Gastroesophageal sphincter (tissue), 4 donors: ENCODE data around the gene FAM78B. TPM values are rescaled to one million over a fixed set of nuclear protein-coding genes. Genes with fewer than 3 reads are reported as not detected.
A peak's percentile ranks its signal among the peaks of the same experiment; 100 is the strongest.

ENCODE experiments used
- ATAC-seq: fragments of 150-250 bp; one replicate; pipeline ENCODE4 v1.9.1; 2016; ENCODE audit warnings: mild to moderate bottlenecking, moderate library complexity
- H3K27ac ChIP-seq, 4 donors: fragments of 200-600 bp; sonication (generic) in 3 of 4; 1 replicate in 3 of 4; 2 replicates in 1 of 4; pipeline ENCODE4 v1.5.1; 2016 to 2019
- H3K27me3 ChIP-seq: fragments of 200-600 bp; sonication (generic); one replicate; pipeline ENCODE4 v1.5.1; 2019
- H3K36me3 ChIP-seq, 2 donors: fragments of 200-600 bp; sonication (generic); one replicate each; pipeline ENCODE4 v1.5.1; 2019; ENCODE audit warnings: control low read depth in 1 of 2
- H3K4me1 ChIP-seq, 3 donors: fragments of 200-600 bp; sonication (generic); 1 replicate in 2 of 3; 2 replicates in 1 of 3; pipeline ENCODE4 v1.5.1; 2016 to 2019; ENCODE audit warnings: control low read depth in 2 of 3
- H3K4me3 ChIP-seq, 2 donors: fragments of 200-600 bp; sonication (generic); one replicate each; pipeline ENCODE4 v1.5.1; 2019; ENCODE audit warnings: mild to moderate bottlenecking in 1 of 2, moderate library complexity in 1 of 2
- H3K9me3 ChIP-seq, 3 donors: fragments of 200-600 bp; sonication (generic); one replicate each; pipeline ENCODE4 v1.5.1; 2017 to 2019; ENCODE audit warnings: control low read depth in 2 of 3
- CTCF ChIP-seq, 4 experiments: fragments of 200-600 bp in 2 of 4; fragments of 450-650 bp in 2 of 4; sonication (generic) in 1 of 4; IDR thresholded peaks; one replicate each; pipeline ENCODE4 v1.5.1; 2017 to 2019; ENCODE audit warnings: antibody characterized with exemption in 4 of 4, mild to moderate bottlenecking in 2 of 4, moderate library complexity in 2 of 4
- EP300 ChIP-seq: sonication (generic); formaldehyde crosslinking; IDR thresholded peaks from one replicate; pipeline ENCODE4 v1.6.1; 2017; ENCODE audit warnings: antibody characterized with exemption, mild to moderate bottlenecking
- POLR2A ChIP-seq, 2 donors: fragments of 450-650 bp; IDR thresholded peaks; one replicate each; pipeline ENCODE4 v1.6.1; 2017; ENCODE audit warnings: antibody characterized with exemption in 2 of 2, mild to moderate bottlenecking in 2 of 2, moderate library complexity in 1 of 2
- POLR2AphosphoS5 ChIP-seq: sonication (generic); formaldehyde crosslinking; IDR thresholded peaks from one replicate; pipeline ENCODE4 v1.6.1; 2017; ENCODE audit warnings: antibody characterized with exemption
- WGBS, 2 donors: methylation state at CpG; one replicate each; pipeline ENCODE4 v1.1.5; 2018; ENCODE audit warnings: low coverage in 1 of 2; 5-methylcytosine and 5-hydroxymethylcytosine counted together
- total RNA-seq, 4 donors: library from RNA; depleted of rRNA; stranded (reverse); fragments of >200 nt; gene quantifications; one replicate each; pipeline ENCODE4 v1.1.0, GENCODE V29; 2016

Gene FAM78B
- total RNA-seq, 4 donors from 2014 or later = 0.82 to 2.1 (median 1.2) TPM

- TF ChIP-seq POLR2A (IDR thresholded peaks at IDR 0.05) (no peak), CTCF (IDR thresholded peaks at IDR 0.05) (no peak), POLR2AphosphoS5 (no peak), EP300 (no peak)
- H3K27ac ChIP-seq = no peak overlapping the region
- no peaks in the 10 kb centered on the region for H3K36me3 ChIP-seq
- peak; percentile 25 for ATAC-seq
- no peaks in the 10 kb centered on the region for H3K9me3 ChIP-seq
- H3K4me1 ChIP-seq = peaks cover 0 to 5% (median 0%) of the 10 kb centered on the region in 3 donors
- H3K4me3 ChIP-seq = no peak overlapping the region
- 38 to 44% methylated on average over 2 to 3 of the region's 4 CpGs for WGBS, 2 donors
- no peaks in the 10 kb centered on the region for H3K27me3 ChIP-seq
Observed at GRCh38 chr1:166064313-166064926, 102.4 kb downstream of the FAM78B start.

DNA sequence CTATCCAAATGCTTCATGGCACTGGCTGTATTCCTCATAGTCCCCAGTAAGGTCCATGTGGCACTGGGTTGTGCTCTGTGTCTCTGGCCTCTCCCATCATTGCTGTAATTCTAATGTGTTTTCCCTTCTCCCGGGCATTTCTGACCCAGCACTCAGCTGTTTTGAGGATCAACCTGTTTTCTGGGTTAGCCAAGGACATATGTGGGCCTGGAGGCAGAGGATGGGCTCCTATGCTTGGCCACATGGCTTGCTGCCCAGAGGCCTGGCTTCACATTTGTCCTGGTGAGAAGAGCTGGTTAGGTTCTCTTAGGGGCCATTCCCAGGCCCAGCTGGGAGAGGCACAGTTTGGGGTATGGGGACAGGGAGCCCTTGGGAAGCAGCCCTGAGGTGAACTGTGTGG is 103.1 kb downstream of the FAM78B start:
- no peak overlapping the region for H3K27ac ChIP-seq
- 100% methylated on average over 1 of the region's 1 CpG; no CpG with 5 or more reads in 1 of the 2 donors for WGBS, 2 donors
- H3K36me3 ChIP-seq = no peaks in the 10 kb centered on the region
- no peak for TF ChIP-seq POLR2AphosphoS5
- TF ChIP-seq CTCF (IDR thresholded peaks at IDR 0.05) = no peak
- no peak for TF ChIP-seq EP300
- TF ChIP-seq POLR2A (IDR thresholded peaks at IDR 0.05) = no peak
- peaks cover 0 to 5% (median 0%) of the 10 kb centered on the region in 3 donors for H3K4me1 ChIP-seq
- H3K27me3 ChIP-seq = no peaks in the 10 kb centered on the region
- no peak for ATAC-seq
- H3K4me3 ChIP-seq = no peak overlapping the region
- H3K9me3 ChIP-seq = no peaks in the 10 kb centered on the region

DNA sequence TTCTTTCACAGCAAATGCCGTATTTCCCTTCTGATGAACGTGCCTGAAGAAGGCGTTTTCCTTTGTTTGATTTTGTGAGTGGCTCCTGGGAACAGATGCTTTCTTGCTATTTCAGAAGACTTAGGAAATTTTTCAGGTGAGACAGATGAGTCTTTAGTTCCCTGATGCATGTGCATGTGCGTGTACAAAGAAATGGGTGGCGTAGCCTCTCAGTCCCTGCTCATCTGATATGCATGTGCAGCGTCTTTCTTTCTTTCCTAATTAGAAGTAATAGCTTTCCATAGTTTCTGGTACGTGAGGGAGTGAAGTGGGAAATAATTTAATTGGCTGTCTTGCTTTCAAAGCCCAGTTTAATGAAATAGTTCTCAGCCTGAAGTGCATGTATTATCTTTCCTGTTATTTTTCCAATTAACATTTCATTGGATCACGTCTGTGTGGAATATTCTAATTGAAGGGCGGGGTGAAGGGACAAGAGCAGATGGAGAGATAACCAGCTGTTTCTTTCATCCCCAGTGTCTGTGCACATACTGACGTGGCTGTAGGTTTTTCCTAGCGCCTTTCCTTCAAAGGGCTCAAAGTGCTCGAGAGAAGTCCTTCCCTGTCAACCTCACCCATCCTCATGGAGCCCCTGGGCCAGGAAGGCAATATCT is 104.3 kb downstream of the FAM78B start:
- H3K9me3 ChIP-seq = no peaks in the 10 kb centered on the region
- H3K36me3 ChIP-seq = no peaks in the 10 kb centered on the region
- no peaks in the 10 kb centered on the region for H3K27me3 ChIP-seq
- TF ChIP-seq POLR2AphosphoS5 (no peak), CTCF (IDR thresholded peaks at IDR 0.05) (no peak), EP300 (no peak), POLR2A (IDR thresholded peaks at IDR 0.05) (no peak)
- ATAC-seq = no peak
- no peak overlapping the region for H3K27ac ChIP-seq
- H3K4me1 ChIP-seq = peaks cover 0 to 5% (median 0%) of the 10 kb centered on the region in 3 donors
- WGBS, 2 donors = 69 to 74% methylated on average over 12 of the region's 12 CpGs
- H3K4me3 ChIP-seq = no peak overlapping the region

- no peak for ATAC-seq
Observed at GRCh38 chr1:166057650-166058049, 109.2 kb downstream of the FAM78B start.

More at GRCh38 chr1:166057650-166058049, 109.2 kb downstream of the FAM78B start:
- no peaks in the 10 kb centered on the region for H3K27me3 ChIP-seq
- no peak for TF ChIP-seq CTCF (IDR thresholded peaks at IDR 0.05)
- no peak for TF ChIP-seq EP300
- TF ChIP-seq POLR2A (IDR thresholded peaks at IDR 0.05) = no peak
- no peak for TF ChIP-seq POLR2AphosphoS5
- H3K9me3 ChIP-seq = no peaks in the 10 kb centered on the region
- no peak overlapping the region for H3K27ac ChIP-seq
- 59 to 82% methylated on average over 4 to 5 of the region's 5 CpGs for WGBS, 2 donors
- no peaks in the 10 kb centered on the region for H3K36me3 ChIP-seq
- no peaks in the 10 kb centered on the region for H3K4me1 ChIP-seq
- no peak overlapping the region for H3K4me3 ChIP-seq
